ENCODE results near the gene GIMAP8. TPM values are rescaled to one million over a fixed set of nuclear protein-coding genes. Genes with fewer than 3 reads are reported as not detected.

The GIMAP8 gene
- total and polyA plus RNA-seq, 2 of the 8 experiments (the other 6 are each of a cell fraction or from before 2014, with no cell fraction given): not detected

- no peak overlapping the region for H3K27ac ChIP-seq (ENCODE audit: low read depth, low read length)
- H2BK120ac ChIP-seq (replicated peaks; ENCODE audit: low read depth, low read length): no peak overlapping the region
- TF ChIP-seq, protein P1, sequence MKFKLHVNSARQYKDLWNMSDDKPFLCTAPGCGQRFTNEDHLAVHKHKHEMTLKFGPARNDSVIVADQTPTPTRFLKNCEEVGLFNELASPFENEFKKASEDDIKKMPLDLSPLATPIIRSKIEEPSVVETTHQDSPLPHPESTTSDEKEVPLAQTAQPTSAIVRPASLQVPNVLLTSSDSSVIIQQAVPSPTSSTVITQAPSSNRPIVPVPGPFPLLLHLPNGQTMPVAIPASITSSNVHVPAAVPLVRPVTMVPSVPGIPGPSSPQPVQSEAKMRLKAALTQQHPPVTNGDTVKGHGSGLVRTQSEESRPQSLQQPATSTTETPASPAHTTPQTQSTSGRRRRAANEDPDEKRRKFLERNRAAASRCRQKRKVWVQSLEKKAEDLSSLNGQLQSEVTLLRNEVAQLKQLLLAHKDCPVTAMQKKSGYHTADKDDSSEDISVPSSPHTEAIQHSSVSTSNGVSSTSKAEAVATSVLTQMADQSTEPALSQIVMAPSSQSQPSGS (IDR thresholded peaks at IDR 0.05; ENCODE audit: low read length): 0 out of 2 replicates have a peak, but pooled peaks have one; percentile 37
- no peak for TF ChIP-seq JUN (IDR thresholded peaks at IDR 0.05; ENCODE audit: low read depth, low read length)
- H2AFZ ChIP-seq (ENCODE audit: low read length): no peak overlapping the region
- H3K36me3 ChIP-seq (ENCODE audit: control insufficient read depth in 2 of 4, insufficient read depth in 4 of 4, low read length in 3 of 4): no peaks in the 10 kb centered on the region
- DNase-seq (ENCODE audit: low read depth in 1 of 2, low spot score in 2 of 2) (no peak), FAIRE-seq (no peak)
- H3K27me3 ChIP-seq (replicated peaks in 1 of 4; ENCODE audit: control insufficient read depth in 3 of 4, extremely low read depth in 1 of 4, insufficient read depth in 3 of 4, low read length in 3 of 4): peaks cover 0 to 12% (median 4%) of the 10 kb centered on the region in 4 experiments; a peak in 4 of 7 replicates
- 0 out of 2 replicates have a peak overlapping the region, but pooled peaks have one; percentile 53 for H2BK12ac ChIP-seq (ENCODE audit: low read depth, low read length)
- no peaks in the 10 kb centered on the region for H4K20me1 ChIP-seq (replicated peaks in 1 of 2; ENCODE audit: control insufficient read depth in 1 of 2, insufficient read depth in 2 of 2, low read length in 2 of 2)
- H2BK15ac ChIP-seq (ENCODE audit: low read length): no peak overlapping the region; the same call in 1 of the 2 replicates
- no peak overlapping the region for H3K56ac ChIP-seq (replicated peaks; ENCODE audit: insufficient read length, low read depth, low read length)
- no peak overlapping the region for H2AK5ac ChIP-seq (ENCODE audit: low read depth, low read length)
- no peak overlapping the region for H3K14ac ChIP-seq (ENCODE audit: insufficient read length)
- H3K4ac ChIP-seq (replicated peaks; ENCODE audit: insufficient read length, low read depth, low read length): peak overlapping the region; percentile 3
- no peak overlapping the region for H3K23ac ChIP-seq (ENCODE audit: insufficient read length)
- no peak overlapping the region for H3K9ac ChIP-seq (replicated peaks in 1 of 4; ENCODE audit: extremely low read depth in 1 of 4, low read depth in 3 of 4, low read length in 3 of 4)
- H4K8ac ChIP-seq (ENCODE audit: extremely low read depth, insufficient read depth, low read length): no peak overlapping the region
- H3K79me1 ChIP-seq (ENCODE audit: low read depth, low read length): no peaks in the 10 kb centered on the region
- no peak overlapping the region for H4K5ac ChIP-seq (ENCODE audit: insufficient read length, low read depth, low read length)
- H3K4me3 ChIP-seq (ENCODE audit: extremely low read depth in 1 of 4, insufficient read depth in 2 of 4, low read depth in 3 of 4, low read length in 4 of 4): no peak overlapping the region
- H3K23me2 ChIP-seq (ENCODE audit: low read depth, low read length): no peaks in the 10 kb centered on the region
- 85% methylated on average over 32 of the region's 32 CpGs; no CpG with 5 or more reads in 1 of the 2 experiments for WGBS, 2 experiments (ENCODE audit: extremely low coverage in 1 of 2, insufficient coverage in 1 of 2, insufficient read length in 1 of 2, insufficient replicate concordance in 2 of 2, low coverage in 1 of 2, low lambda C conversion rate in 2 of 2, missing lambda C conversion rate in 1 of 2)
- no peaks in the 10 kb centered on the region; a peak in 1 of 4 replicates for H3K9me3 ChIP-seq (ENCODE audit: insufficient read depth in 2 of 2, low read depth in 1 of 2, low read length in 1 of 2)
- no peak overlapping the region for H4K91ac ChIP-seq (replicated peaks; ENCODE audit: insufficient read length, low read length)
- H2BK20ac ChIP-seq (ENCODE audit: low read length): no peak overlapping the region
- POLR2A ChIA-PET (ENCODE audit: partially characterized antibody): no interaction called here
- H3K18ac ChIP-seq (ENCODE audit: extremely low read depth, low read length): peak overlapping the region; percentile 40; the same call in 1 of the 2 replicates
- H3K79me2 ChIP-seq (ENCODE audit: control insufficient read depth in 1 of 2, insufficient read depth in 2 of 2, low read length in 2 of 2): no peaks in the 10 kb centered on the region
- H3K4me1 ChIP-seq (replicated peaks in 1 of 4; ENCODE audit: control insufficient read depth in 3 of 4, insufficient read depth in 4 of 4, low read length in 3 of 4): peaks cover 3 to 7% (median 3%) of the 10 kb centered on the region in 4 experiments; a peak in 5 of 7 replicates
- no peak overlapping the region for H2BK5ac ChIP-seq (ENCODE audit: low read depth, low read length)
- no peak overlapping the region for H3K4me2 ChIP-seq (ENCODE audit: insufficient read depth in 1 of 2, low read depth in 2 of 2, low read length in 2 of 2)
- CTCF ChIA-PET (ENCODE audit: partially characterized antibody): interaction anchor here (0.7 to 3.4 kb wide), 46 partner anchors 8 to 417 kb away, joined by 3 to 12 read pairs (median 4); partner anchors contain the start of genes GIMAP1, GIMAP2, GIMAP4 and TMEM176B
Measured at GRCh38 chr7:150447966-150448788, 2.3 kb upstream of the GIMAP8 start.

Data from H1 (cell line).